ENCODE data around the gene NEK10. TPM values are rescaled to one million over a fixed set of nuclear protein-coding genes. Genes with fewer than 3 reads are reported as not detected.

NEK10 gene
- total and polyA plus RNA-seq, 9 of the 15 experiments (the other 6 are each of a cell fraction or from before 2014, with no cell fraction given) = 0.07 TPM; not detected in 8

DNA sequence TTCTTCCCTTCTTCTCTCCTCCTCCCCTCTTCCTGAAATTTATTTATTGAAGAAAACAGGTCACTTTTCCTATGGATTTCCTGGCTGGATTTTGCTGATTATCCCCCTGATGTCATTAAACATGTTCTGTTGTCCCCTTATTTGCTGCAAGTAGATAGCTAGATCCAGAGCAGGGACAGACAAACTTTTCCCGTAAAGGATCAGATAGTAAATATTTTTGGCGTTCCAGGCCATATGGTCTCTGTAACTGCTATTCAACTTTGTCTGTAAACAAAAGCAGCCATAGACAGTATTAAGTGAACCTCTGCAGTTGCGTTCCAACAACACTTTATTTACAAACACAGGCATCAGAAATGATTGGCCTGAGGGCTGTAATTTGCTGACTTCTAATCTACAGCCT is 241.3 kb downstream of the NEK10 start:
- ATAC-seq (no peak), DNase-seq (ENCODE audit: extremely low read depth in 1 of 4, low spot score in 3 of 4) (no peak), FAIRE-seq (no peak)
- Histone ChIP-seq H3K27me3 (ENCODE audit: control insufficient read depth in 2 of 2, insufficient read depth in 2 of 2, low read length in 2 of 2) (no peaks in the 10 kb centered on the region), H3K79me2 (ENCODE audit: control insufficient read depth, insufficient read depth, low read length) (no peaks in the 10 kb centered on the region), H4K20me1 (replicated peaks; ENCODE audit: control insufficient read depth, insufficient read depth, low read length) (no peaks in the 10 kb centered on the region), H3K9me3 (replicated peaks; ENCODE audit: control insufficient read depth, insufficient read depth, low read depth, low read length) (no peaks in the 10 kb centered on the region; the same call in 1 of the 2 replicates), H3K9ac (ENCODE audit: insufficient read depth in 1 of 2, low read depth in 2 of 2, low read length in 2 of 2) (no peak overlapping the region), H3K36me3 (ENCODE audit: control insufficient read depth, insufficient read depth, low read length) (no peaks in the 10 kb centered on the region), H3K4me1 (replicated peaks in 1 of 2; ENCODE audit: control insufficient read depth in 2 of 2, insufficient read depth in 2 of 2, low read length in 2 of 2) (no peaks in the 10 kb centered on the region), H3K4me2 (ENCODE audit: insufficient read depth, low read length) (no peak overlapping the region), H3K9me1 (ENCODE audit: control insufficient read depth, insufficient read depth, low read length) (no peaks in the 10 kb centered on the region), H2AFZ (ENCODE audit: low read depth, low read length) (no peak overlapping the region), H3K4me3 (no peak overlapping the region), H3K27ac (ENCODE audit: extremely low read depth, low read depth, low read length) (no peak overlapping the region)
- BruUV-seq (replicated peaks) = no TSS peak
- 2% methylated on average over 3 of the region's 3 CpGs for WGBS (ENCODE audit: insufficient coverage, low coverage, missing lambda C conversion rate)
- ChIA-PET CTCF (ENCODE audit: low intra/inter-chr PET ratio) (no interaction called here), POLR2A (no interaction called here)
- TF ChIP-seq, protein P1, sequence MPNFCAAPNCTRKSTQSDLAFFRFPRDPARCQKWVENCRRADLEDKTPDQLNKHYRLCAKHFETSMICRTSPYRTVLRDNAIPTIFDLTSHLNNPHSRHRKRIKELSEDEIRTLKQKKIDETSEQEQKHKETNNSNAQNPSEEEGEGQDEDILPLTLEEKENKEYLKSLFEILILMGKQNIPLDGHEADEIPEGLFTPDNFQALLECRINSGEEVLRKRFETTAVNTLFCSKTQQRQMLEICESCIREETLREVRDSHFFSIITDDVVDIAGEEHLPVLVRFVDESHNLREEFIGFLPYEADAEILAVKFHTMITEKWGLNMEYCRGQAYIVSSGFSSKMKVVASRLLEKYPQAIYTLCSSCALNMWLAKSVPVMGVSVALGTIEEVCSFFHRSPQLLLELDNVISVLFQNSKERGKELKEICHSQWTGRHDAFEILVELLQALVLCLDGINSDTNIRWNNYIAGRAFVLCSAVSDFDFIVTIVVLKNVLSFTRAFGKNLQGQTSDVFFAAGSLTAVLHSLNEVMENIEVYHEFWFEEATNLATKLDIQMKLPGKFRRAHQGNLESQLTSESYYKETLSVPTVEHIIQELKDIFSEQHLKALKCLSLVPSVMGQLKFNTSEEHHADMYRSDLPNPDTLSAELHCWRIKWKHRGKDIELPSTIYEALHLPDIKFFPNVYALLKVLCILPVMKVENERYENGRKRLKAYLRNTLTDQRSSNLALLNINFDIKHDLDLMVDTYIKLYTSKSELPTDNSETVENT (CRISPR knock-in tag; IDR thresholded peaks at IDR 0.05) = no peak
- in situ Hi-C loops (cut with MboI) (no loop called here), intact Hi-C loops (cut with micrococcal nuclease) (no loop called here)

DNA sequence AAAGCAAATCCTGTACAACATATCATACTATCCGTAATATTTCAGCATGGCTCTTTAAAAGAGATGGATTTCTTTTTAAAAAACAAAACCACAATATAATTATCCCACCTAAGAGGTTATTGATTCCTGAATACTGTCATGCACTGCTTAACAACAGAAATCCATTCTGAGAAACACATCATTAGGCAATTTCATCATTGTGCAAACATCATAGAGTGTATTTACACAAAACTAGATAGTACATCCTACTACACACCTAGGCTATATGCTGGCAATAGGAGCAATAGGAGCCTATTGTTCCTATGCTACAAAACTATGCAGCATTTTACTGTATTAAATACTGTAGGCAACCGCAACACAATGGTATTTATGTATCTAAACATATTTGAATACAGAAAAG is 242.0 kb downstream of the NEK10 start:
- Histone ChIP-seq H3K9me1 (ENCODE audit: control insufficient read depth, insufficient read depth, low read length) (no peaks in the 10 kb centered on the region), H3K4me1 (replicated peaks in 1 of 2; ENCODE audit: control insufficient read depth in 2 of 2, insufficient read depth in 2 of 2, low read length in 2 of 2) (no peaks in the 10 kb centered on the region), H3K9me3 (replicated peaks; ENCODE audit: control insufficient read depth, insufficient read depth, low read depth, low read length) (no peaks in the 10 kb centered on the region; the same call in 1 of the 2 replicates), H3K27me3 (ENCODE audit: control insufficient read depth in 2 of 2, insufficient read depth in 2 of 2, low read length in 2 of 2) (no peaks in the 10 kb centered on the region), H3K4me3 (no peak overlapping the region), H3K79me2 (ENCODE audit: control insufficient read depth, insufficient read depth, low read length) (no peaks in the 10 kb centered on the region), H4K20me1 (replicated peaks; ENCODE audit: control insufficient read depth, insufficient read depth, low read length) (no peaks in the 10 kb centered on the region), H3K4me2 (ENCODE audit: insufficient read depth, low read length) (no peak overlapping the region), H3K9ac (ENCODE audit: insufficient read depth in 1 of 2, low read depth in 2 of 2, low read length in 2 of 2) (no peak overlapping the region), H3K27ac (ENCODE audit: extremely low read depth, low read depth, low read length) (no peak overlapping the region), H3K36me3 (ENCODE audit: control insufficient read depth, insufficient read depth, low read length) (no peaks in the 10 kb centered on the region), H2AFZ (ENCODE audit: low read depth, low read length) (no peak overlapping the region)
- CTCF ChIA-PET (ENCODE audit: low intra/inter-chr PET ratio) = no interaction called here
- POLR2A ChIA-PET = no interaction called here
- in situ Hi-C loops (cut with MboI) (no loop called here), intact Hi-C loops (cut with micrococcal nuclease) (no loop called here)
- DNase-seq (ENCODE audit: extremely low read depth in 1 of 4, low spot score in 3 of 4) (no peak), FAIRE-seq (no peak), ATAC-seq (no peak)
- 2% methylated on average over 2 of the region's 2 CpGs for WGBS (ENCODE audit: insufficient coverage, low coverage, missing lambda C conversion rate)
- no TSS peak for BruUV-seq (replicated peaks)
- TF ChIP-seq ZZZ3 (IDR thresholded peaks at IDR 0.05) (no peak), CCAR2 (IDR thresholded peaks at IDR 0.05; ENCODE audit: low read depth, low read length) (no peak), ESRRA (IDR thresholded peaks at IDR 0.05; ENCODE audit: borderline replicate concordance, low read depth) (no peak), ZNF780A (CRISPR knock-in tag; IDR thresholded peaks at IDR 0.05) (no peak), POLR3G (IDR thresholded peaks at IDR 0.05; ENCODE audit: extremely low read depth, insufficient read length, insufficient replicate concordance) (no peak), EZH2 (IDR thresholded peaks at IDR 0.05; ENCODE audit: borderline replicate concordance, low read depth, low read length) (no peak)
- TF ChIP-seq, protein P2, sequence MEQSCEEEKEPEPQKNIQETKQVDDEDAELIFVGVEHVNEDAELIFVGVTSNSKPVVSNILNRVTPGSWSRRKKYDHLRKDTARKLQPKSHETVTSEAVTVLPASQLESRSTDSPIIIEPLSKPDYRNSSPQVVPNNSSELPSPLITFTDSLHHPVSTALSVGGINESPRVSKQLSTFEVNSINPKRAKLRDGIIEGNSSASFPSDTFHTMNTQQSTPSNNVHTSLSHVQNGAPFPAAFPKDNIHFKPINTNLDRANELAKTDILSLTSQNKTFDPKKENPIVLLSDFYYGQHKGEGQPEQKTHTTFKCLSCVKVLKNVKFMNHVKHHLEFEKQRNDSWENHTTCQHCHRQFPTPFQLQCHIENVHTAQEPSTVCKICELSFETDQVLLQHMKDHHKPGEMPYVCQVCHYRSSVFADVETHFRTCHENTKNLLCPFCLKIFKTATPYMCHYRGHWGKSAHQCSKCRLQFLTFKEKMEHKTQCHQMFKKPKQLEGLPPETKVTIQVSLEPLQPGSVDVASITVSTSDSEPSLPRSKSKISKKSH (CRISPR knock-in tag; IDR thresholded peaks at IDR 0.05) = no peak
- TF ChIP-seq, protein P3, sequence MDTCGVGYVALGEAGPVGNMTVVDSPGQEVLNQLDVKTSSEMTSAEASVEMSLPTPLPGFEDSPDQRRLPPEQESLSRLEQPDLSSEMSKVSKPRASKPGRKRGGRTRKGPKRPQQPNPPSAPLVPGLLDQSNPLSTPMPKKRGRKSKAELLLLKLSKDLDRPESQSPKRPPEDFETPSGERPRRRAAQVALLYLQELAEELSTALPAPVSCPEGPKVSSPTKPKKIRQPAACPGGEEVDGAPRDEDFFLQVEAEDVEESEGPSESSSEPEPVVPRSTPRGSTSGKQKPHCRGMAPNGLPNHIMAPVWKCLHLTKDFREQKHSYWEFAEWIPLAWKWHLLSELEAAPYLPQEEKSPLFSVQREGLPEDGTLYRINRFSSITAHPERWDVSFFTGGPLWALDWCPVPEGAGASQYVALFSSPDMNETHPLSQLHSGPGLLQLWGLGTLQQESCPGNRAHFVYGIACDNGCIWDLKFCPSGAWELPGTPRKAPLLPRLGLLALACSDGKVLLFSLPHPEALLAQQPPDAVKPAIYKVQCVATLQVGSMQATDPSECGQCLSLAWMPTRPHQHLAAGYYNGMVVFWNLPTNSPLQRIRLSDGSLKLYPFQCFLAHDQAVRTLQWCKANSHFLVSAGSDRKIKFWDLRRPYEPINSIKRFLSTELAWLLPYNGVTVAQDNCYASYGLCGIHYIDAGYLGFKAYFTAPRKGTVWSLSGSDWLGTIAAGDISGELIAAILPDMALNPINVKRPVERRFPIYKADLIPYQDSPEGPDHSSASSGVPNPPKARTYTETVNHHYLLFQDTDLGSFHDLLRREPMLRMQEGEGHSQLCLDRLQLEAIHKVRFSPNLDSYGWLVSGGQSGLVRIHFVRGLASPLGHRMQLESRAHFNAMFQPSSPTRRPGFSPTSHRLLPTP (IDR thresholded peaks at IDR 0.05; ENCODE audit: borderline replicate concordance, extremely low read depth, insufficient read length) = no peak
